NCI-H2081 treated with DMSO at 0.1 percent for 48 hours (cell line): ENCODE measurements around the gene SMYD3.

Experiments
- DNase-seq: peaks from one replicate; lab custom pipeline; 2025; lab: John Stamatoyannopoulos, UW

The SMYD3 gene

GRCh38 chr1:246304484-246305259 is 202.4 kb downstream of the SMYD3 start:
- no peak for DNase-seq

GRCh38 chr1:246302711-246303317 is 204.3 kb downstream of the SMYD3 start:
- DNase-seq: no peak

- no peak for DNase-seq
Measured at GRCh38 chr1:246302251-246302625, 204.8 kb downstream of the SMYD3 start.

GRCh38 chr1:246301553-246302250 is 205.4 kb downstream of the SMYD3 start:
- no peak for DNase-seq

- no peak for DNase-seq
Measured at GRCh38 chr1:246300626-246301549, 206.2 kb downstream of the SMYD3 start.

- DNase-seq: no peak
Measured at GRCh38 chr1:246297279-246298265, 209.5 kb downstream of the SMYD3 start.

GRCh38 chr1:246295968-246296367 is 211.1 kb downstream of the SMYD3 start:
- DNase-seq: no peak

GRCh38 chr1:246295340-246295739 is 211.7 kb downstream of the SMYD3 start:
- DNase-seq: no peak

GRCh38 chr1:246294263-246294662 is 212.8 kb downstream of the SMYD3 start:
- no peak for DNase-seq

GRCh38 chr1:246293366-246294121 is 213.5 kb downstream of the SMYD3 start:
- DNase-seq: no peak

- DNase-seq: no peak
Measured at GRCh38 chr1:246292571-246292970, 214.5 kb downstream of the SMYD3 start.

- DNase-seq: no peak
Measured at GRCh38 chr1:246291127-246291526, 216.0 kb downstream of the SMYD3 start.

- no peak for DNase-seq
Measured at GRCh38 chr1:246283771-246284410, 223.2 kb downstream of the SMYD3 start.

- DNase-seq: no peak
Measured at GRCh38 chr1:246281639-246282038, 225.4 kb downstream of the SMYD3 start.

GRCh38 chr1:246281195-246281594 is 225.9 kb downstream of the SMYD3 start:
- DNase-seq: no peak

GRCh38 chr1:246280551-246280950 is 226.5 kb downstream of the SMYD3 start:
- DNase-seq: no peak

- no peak for DNase-seq
Measured at GRCh38 chr1:246279402-246279801, 227.7 kb downstream of the SMYD3 start.

GRCh38 chr1:246278371-246278770 is 228.7 kb downstream of the SMYD3 start:
- no peak for DNase-seq

GRCh38 chr1:246275036-246275435 is 232.0 kb downstream of the SMYD3 start:
- DNase-seq: no peak

GRCh38 chr1:246274186-246274585 is 232.9 kb downstream of the SMYD3 start:
- no peak for DNase-seq
